ENCODE data around the gene HEPACAM2.

HEPACAM2 gene

GRCh38 chr7:93146036-93146435, 80.2 kb downstream of the HEPACAM2 start:
- DNase-seq, result no peak

- DNase-seq, result no peak
These were observed 80.9 kb downstream of the HEPACAM2 start for GRCh38 chr7:93145354-93145753.

DNA sequence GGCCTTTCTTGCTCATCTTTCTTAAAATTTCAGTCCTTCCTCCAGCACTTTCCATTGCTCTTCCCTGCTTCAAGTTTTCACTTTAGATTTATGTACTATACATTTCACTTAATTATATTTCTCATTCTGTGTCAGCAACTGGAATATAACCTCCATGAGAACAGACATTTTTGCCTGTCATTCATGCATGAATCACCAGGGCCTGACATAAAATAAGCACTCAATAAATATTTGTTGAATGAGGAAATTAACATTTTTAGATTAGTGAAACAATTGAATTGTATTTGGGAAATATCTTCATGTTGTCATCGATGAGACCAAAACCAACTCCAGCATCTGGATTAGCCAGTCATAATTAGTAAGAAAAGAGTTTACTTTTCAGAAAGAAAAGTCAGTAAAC, 84.1 kb downstream of the HEPACAM2 start:
- DNase-seq, result no peak

GRCh38 chr7:93140582-93141191, 85.6 kb downstream of the HEPACAM2 start:
- DNase-seq, result no peak

DNA sequence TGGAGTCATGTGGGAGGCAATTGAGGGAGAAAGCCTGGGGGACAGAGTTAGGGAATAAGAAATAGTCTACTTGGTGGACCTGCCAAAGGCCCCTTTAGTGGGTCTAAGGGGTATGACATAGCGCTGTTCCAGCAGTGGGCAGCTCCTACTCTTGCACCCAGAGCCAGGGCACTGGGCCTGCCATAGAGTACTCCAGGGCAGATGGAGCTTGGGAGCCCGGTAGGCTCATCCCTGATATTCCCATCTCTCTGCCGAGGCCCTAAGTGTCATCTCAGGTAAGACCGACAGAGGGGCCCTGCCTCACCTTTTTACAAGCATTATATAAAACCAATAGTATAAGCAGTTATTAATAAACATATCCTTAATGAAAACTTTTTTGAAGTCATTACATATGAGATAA, 87.7 kb downstream of the HEPACAM2 start:
- DNase-seq, result no peak

Measured in activated CD8-positive, alpha-beta memory T cell treated with anti-CD3 and anti-CD28 coated beads for 24 hours (primary cell).